HepG2 (cell line): Measurements from ENCODE around the gene MAST1. TPM values are rescaled to one million over a fixed set of nuclear protein-coding genes. Genes with fewer than 3 reads are reported as not detected.
A peak's percentile ranks its signal among the peaks of the same experiment; 100 is the strongest.

Experiments used
- DRAP1 ChIP-seq: IDR thresholded peaks from 2 replicates; pipeline ENCODE4 v1.6.1; 2016; ENCODE audit warnings: missing genetic modification reagents, missing compliant biosample characterization
- GABPB1 ChIP-seq: IDR thresholded peaks from 2 replicates; pipeline ENCODE4 v1.6.1; 2016; ENCODE audit warnings: mild to moderate bottlenecking, missing genetic modification reagents, moderate library complexity, missing compliant biosample characterization
- HNRNPLL ChIP-seq: fragments of 200-400 bp; formaldehyde crosslinking; IDR thresholded peaks from 2 replicates; pipeline ENCODE4 v1.6.1; 2017; ENCODE audit warnings: mild to moderate bottlenecking, low read depth, low read length; ENCODE audit not compliant: poor library complexity, severe bottlenecking
- KDM5B ChIP-seq: sonication (generic); formaldehyde crosslinking; IDR thresholded peaks from 2 replicates; pipeline ENCODE4 v1.4.0; 2020; ENCODE audit warnings: missing genetic modification reagents, mild to moderate bottlenecking, borderline replicate concordance
- KIAA2018 ChIP-seq: sonication (generic); formaldehyde crosslinking; IDR thresholded peaks from 2 replicates; pipeline ENCODE4 v1.5.0; 2020; ENCODE audit warnings: mild to moderate bottlenecking, missing genetic modification reagents, borderline replicate concordance
- NFYB ChIP-seq: sonication (generic); formaldehyde crosslinking; IDR thresholded peaks from 2 replicates; pipeline ENCODE4 v1.4.0; 2020; ENCODE audit warnings: missing genetic modification reagents
- SCMH1 ChIP-seq: sonication (generic); formaldehyde crosslinking; IDR thresholded peaks from 2 replicates; pipeline ENCODE4 v1.9.0; 2021; ENCODE audit warnings: missing genetic modification reagents, mild to moderate bottlenecking, borderline replicate concordance
- ZNF30 ChIP-seq: sonication (generic); formaldehyde crosslinking; IDR thresholded peaks from 2 replicates; pipeline ENCODE4 v1.5.0; 2020; ENCODE audit warnings: mild to moderate bottlenecking, missing genetic modification reagents
- polyA plus RNA-seq, 8 experiments: library from polyadenylated mRNA; depleted of rRNA in 3 of 8; stranded (reverse) in 7 of 8; unstranded in 1 of 8; fragments of >200 nt; fragmentation: Illumina TruSeq in 4 of 8; extraction: Trizol in 4 of 8; gene quantifications; 2 replicates each; pipeline versions ENCODE4 v1.2.1 to v1.2.3, GENCODE V29; 2011 to 2016; ENCODE audit warnings: low read depth in 4 of 8, missing spikeins in 1 of 8, mixed read lengths in 1 of 8; ENCODE audit not compliant: insufficient read depth in 1 of 8
- total RNA-seq, 5 experiments: library from RNA; depleted of rRNA; stranded (reverse); fragments of >200 nt; fragmentation: Illumina TruSeq; extraction: Trizol; gene quantifications; 2 replicates each; pipeline ENCODE4 v1.2.3, GENCODE V29; 2016; ENCODE audit warnings: low read depth in 1 of 5

Gene MAST1
- total and polyA plus RNA-seq, 2 of the 13 experiments (the other 11 are each of a cell fraction or from before 2014, with no cell fraction given), result 0.73 to 4.7 TPM

- TF ChIP-seq KIAA2018 (CRISPR knock-in tag), result no peak
- TF ChIP-seq NFYB, result no peak
- TF ChIP-seq GABPB1, result peak; percentile 35; the same call in 1 of the 2 replicates
- TF ChIP-seq DRAP1 (CRISPR knock-in tag), result no peak
- TF ChIP-seq KDM5B, result 0 out of 2 replicates have a peak, but pooled peaks have one; percentile 38
- no peak for TF ChIP-seq ZNF30 (CRISPR knock-in tag)
- no peak for TF ChIP-seq SCMH1
- peak; percentile 28 for TF ChIP-seq HNRNPLL
Measured at GRCh38 chr19:12833738-12834565, 4.4 kb upstream of the MAST1 start (continued).
